NOMO-1 treated with dmso at 0.1 percent for 144 hours (cell line): ENCODE measurements around the gene MAST2.
"Not testable (repeated sequence)": the region's sequence is repeated elsewhere in the genome, so short reads cannot be mapped to it uniquely, and the experiment has no call there.

Experiments used
- DNase-seq: peaks from one replicate; lab custom pipeline; 2025; ENCODE audit not compliant: unreplicated experiment; lab: John Stamatoyannopoulos, UW

The MAST2 gene

GRCh38 chr1:45857101-45857700 lies 53.8 kb downstream of the MAST2 start:
- no peak for DNase-seq

- not testable (repeated sequence) for DNase-seq
These were observed 54.5 kb downstream of the MAST2 start for GRCh38 chr1:45857755-45858492.

GRCh38 chr1:45859221-45859620 lies 55.8 kb downstream of the MAST2 start:
- DNase-seq: no peak

GRCh38 chr1:45862008-45862407 lies 58.6 kb downstream of the MAST2 start:
- no peak for DNase-seq

GRCh38 chr1:45863218-45863617 lies 59.8 kb downstream of the MAST2 start:
- DNase-seq: no peak

GRCh38 chr1:45864167-45865106 lies 61.0 kb downstream of the MAST2 start:
- DNase-seq: no peak

- DNase-seq: no peak
These were observed 64.4 kb downstream of the MAST2 start for GRCh38 chr1:45867697-45868348.

- DNase-seq: no peak
These were observed 65.4 kb downstream of the MAST2 start for GRCh38 chr1:45868861-45869260.

GRCh38 chr1:45870500-45870899 lies 67.1 kb downstream of the MAST2 start:
- no peak for DNase-seq

GRCh38 chr1:45872173-45872801 lies 68.9 kb downstream of the MAST2 start:
- DNase-seq: not testable (repeated sequence)

GRCh38 chr1:45876000-45876617 lies 72.7 kb downstream of the MAST2 start:
- no peak for DNase-seq

- DNase-seq: no peak
These were observed 73.9 kb downstream of the MAST2 start for GRCh38 chr1:45877264-45877663.

GRCh38 chr1:45879885-45880598 lies 76.6 kb downstream of the MAST2 start:
- DNase-seq: no peak

- no peak for DNase-seq
These were observed 77.5 kb downstream of the MAST2 start for GRCh38 chr1:45880930-45881329.

- no peak for DNase-seq
These were observed 80.2 kb downstream of the MAST2 start for GRCh38 chr1:45883658-45884057.

GRCh38 chr1:45884700-45885099 lies 81.3 kb downstream of the MAST2 start:
- DNase-seq: no peak

GRCh38 chr1:45886229-45886628 lies 82.8 kb downstream of the MAST2 start:
- no peak for DNase-seq

- DNase-seq: no peak
These were observed 83.9 kb downstream of the MAST2 start for GRCh38 chr1:45887156-45887842.

GRCh38 chr1:45890078-45890477 lies 86.7 kb downstream of the MAST2 start:
- DNase-seq: no peak
